Measurements from ENCODE around the gene JAM3.

JAM3 gene

DNA sequence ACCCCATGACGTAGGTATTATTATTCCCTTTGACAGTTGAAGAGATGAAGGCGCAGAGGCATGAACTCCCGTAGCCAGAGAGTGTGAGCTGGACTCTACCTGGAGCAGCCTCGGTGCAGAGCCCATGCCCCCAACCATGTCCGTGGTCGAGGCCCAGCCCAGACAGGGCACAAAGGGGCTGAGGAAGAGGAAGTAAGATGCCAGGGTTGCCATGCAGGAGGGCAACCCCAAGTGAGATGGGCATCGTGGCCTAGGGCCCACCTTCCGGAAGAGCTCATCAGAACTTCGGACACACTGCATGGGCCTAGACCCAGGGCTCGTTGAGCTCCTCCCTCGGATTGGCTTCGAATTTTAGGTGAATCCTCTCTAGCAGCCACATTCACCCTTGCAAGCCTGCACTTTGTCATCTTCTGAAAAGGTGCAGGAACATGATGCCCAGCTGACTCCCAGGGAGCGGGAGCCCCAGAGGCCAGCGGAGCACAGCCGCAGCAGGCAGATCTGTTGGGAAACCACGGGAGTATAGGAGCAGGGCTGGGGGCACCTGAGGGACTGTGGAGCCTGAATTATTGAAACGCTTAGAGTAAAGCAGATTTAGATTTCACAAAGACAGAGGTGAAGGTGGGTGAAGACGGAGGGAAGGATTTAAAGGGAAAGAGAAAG, 29.0 kb upstream of the JAM3 start:
- no peak for DNase-seq (ENCODE audit: low read depth)

DNA sequence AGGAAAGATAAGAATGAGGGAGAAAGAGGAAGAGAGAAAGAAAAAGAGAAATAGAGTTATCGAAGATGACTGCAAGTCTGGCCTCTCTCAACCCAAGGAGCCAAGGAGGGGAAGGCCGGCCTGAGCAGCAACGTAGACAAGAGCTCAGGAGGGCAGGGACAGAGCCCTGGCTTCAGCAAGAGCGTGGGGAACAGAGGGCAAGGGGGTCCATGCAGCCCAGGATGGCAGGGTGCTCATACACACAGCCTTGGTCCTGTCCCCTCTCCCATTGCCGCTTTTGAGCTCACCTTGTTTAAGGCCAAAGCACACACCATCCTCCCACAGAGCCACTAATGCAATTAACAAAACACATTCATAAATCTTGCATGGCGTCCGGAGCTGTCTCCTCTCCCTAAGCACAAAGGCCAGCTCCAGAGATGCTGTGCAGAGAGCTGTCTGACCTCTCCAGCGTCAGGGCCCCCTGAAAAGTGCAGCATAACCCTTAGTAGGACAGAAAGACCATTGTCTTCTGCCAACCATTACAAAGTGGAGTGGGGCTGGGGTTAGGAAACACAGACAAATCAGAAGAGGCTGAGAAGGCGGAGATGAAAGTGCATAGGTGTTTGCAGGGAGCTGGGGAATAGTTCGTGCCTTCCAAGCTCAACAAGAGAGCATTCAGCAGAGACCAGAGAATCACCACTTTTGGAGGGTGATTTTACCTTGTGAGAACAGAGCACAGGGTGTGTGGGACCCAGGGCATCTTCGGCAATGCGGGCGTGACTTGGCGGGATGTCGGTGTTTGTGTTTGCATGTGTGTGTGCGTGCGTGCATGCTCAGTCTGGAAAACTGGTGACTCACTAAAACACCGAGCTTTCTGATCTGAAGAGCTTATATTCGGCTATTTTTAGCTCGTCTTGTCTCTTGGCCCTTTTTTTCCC, 28.2 kb upstream of the JAM3 start:
- no peak for DNase-seq (ENCODE audit: low read depth)

DNA sequence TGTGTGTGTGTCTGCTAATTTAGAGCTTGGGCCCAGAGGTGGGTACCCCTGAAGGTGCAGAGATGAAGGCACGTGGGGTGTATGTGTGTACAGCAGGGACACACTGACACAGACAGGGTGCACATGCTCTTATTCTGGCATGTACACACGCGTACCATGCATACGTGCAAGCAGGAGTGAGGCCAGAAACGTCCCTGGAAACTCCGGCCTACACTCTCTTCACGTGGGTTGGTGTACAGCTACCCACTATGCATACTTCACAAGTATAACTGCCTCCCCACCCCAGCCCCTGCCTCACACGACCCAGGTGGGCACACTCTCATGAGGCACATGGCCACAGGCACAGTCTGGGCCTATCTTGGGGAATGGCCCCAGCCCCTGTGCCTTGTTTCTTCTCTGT, 27.5 kb upstream of the JAM3 start:
- DNase-seq (ENCODE audit: low read depth): no peak

DNA sequence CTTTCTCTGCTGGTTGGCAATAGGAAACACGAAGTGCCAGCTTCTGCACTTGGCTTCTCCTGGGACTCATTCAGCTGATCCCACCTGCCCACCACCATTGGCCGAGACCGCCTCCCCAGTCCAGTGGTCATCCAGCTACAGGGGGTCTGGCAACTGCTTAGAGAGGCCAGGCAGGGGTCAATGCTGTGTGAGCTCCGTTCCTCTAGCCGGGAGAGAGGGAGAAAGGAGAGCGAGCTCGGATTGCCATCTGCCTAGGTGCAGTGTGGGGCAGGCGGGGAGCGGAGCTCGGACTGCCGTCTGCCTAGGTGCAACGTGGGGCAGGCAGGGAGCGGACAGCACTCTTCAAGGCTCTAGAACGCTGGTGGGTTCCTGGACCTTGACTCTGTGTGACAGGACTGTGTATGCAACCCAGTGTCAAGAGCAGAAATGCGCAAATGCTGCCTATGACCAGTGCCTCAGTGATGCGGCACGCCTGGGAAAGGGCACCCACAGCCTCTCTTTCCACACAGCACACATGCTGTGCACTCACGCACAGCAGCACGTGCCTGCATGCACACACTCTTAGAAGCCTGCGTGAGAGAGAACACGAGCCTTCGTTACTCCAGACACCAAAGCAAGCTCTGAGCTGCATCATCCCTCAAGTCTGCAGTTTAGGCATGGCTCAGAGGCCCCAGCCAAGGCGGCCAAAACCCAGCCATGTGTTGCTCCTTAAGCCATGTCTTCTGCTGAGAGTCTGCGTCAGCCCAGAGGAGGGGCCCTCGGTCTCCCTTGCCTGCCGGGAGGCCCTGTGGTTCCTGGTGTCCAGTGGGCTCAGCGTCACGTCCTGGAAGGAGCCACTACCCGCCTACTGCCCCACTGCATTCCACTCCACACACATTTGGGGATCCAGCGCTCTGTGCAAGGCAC, 26.8 kb upstream of the JAM3 start:
- no peak for DNase-seq (ENCODE audit: low read depth)

DNA sequence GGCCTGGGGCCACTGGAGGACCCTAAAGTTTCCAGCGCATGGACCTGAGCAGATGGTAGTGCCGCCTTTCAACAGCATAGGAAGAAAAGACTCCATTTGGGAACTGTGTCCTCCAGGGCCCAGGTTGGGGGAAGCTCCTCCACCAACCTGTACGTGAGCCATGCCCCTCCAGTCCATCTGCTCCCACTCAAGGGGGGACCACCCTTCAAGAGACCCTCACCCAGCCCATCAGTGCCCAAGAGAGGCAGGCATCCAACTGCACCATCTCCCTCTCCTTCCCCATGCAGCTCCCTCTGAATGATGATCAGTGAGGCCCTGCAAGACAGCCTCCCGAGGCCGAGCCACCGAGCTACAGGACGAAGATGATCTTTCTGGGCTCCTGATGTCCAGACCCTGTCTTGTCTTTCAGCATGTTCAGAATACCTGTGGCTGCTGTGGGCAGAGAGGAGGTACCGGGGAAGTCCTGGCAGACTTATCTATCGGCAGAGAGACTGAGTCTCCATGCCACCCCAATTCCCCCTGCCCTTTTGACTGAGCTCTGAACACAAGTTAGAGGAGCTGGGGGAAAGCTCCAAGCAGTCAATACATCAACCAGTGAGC, 25.0 kb upstream of the JAM3 start:
- DNase-seq (ENCODE audit: low read depth): no peak

DNA sequence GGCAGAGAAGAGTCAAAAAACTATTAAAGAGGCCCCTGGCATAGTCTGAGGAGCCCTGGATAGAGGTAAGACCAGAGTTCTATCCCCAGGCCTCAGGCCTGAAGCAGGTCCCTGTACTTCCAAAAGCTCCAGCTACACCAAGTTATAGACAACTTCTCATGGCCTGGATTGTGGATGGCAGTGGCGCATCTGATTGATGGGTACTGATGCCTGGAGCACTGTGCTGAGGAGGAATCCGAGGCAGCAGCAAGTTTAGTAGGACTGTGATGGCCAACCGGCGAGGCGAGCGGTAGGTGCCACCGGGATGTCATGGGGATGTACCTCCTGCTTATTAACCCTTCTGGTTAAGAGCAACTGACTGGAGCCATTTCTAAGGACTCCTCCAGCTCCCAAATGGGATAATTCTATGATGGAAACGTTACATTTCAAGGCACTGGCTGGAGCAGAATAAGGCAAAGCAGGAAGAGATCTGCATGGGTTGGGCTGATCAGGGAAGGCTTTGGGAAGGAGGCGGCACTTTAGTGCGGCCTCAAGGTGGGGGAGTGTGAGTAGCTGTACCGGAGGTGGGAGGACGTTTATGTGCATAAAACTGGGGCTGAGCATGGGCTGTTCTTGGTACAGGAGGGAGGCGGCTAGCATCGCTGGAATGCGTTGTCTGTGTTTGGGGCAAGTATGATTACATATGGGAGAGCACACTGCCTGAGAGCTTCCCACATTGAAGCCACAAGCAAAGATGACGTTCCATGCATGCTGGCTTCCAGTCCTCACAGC, 24.2 kb upstream of the JAM3 start:
- no peak for DNase-seq (ENCODE audit: low read depth)

DNA sequence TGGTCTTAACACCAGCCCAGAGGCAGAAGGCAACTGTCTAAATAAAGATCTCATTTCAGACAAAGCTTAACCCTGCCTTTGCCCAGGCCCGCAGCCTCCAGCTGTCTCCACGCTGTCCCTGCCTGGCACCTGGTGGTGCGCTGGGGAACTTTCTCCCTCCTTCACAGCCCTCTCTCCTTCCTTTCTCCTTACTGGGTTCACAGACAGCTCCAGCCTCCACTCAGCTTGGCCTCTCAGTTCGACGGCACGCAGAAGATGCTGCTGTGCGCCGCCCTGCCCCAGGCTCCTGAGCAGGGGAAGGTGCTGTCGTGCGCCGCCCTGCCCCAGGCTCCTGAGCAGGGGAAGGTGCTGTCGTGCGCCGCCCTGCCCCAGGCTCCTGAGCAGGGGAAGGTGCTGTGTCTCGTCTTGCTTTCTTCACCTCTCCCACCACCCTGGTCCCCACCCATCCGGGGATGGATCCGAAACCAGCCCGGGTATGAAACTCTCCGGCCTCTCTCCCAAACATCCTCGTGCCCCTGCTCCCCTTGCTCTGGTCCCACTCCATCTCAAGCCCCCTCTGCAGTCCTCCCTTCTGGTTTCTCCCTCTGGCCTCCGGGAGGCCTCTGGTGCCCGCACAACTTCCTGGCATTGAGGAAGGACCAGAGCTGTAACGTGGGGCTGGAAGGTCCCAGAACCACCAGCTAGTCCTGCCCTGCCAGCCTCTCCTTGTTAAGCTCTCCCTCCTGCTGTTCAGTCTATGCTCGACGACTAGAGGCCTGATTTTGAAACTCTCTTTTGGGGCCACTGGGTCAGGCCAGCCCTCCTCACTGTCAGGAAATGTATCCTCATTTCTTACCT, 22.9 kb upstream of the JAM3 start:
- no peak for DNase-seq (ENCODE audit: low read depth)

DNA sequence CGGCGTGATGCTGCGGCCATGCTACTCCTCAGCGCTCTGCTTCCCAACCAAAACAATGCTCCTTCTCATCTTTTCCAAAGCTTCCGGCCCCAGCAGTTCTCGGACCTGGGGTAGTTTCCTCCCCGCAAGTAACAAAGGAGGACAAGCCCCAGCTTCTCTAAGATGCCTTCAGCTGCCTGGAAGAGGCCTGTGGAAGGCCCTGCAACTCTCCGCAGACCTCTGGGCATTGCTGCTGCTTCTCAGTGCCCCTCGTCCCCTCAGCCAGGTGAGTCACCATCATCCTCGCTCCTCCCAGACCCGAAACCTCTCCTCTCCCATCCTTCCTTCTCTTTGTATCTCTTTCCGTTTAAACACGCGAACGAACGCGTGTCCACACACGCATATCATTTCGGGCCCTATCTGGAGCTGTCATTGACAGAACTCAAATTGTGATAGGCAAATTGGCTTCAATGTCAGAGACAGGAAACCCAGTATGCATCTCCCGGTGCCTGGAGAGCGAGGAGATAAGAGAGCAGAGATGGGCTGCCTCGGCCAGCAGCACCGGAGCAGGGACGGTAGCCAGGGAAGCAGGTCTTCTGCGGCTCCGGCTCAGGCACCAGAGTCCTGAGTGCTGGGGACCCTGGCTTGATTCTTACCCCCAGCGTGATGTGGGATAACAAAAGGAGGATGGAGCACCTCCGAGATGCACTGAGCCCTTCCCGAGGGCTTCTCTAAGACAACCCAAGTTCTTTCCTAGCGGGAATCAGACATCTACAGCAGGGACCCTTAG, 22.0 kb upstream of the JAM3 start:
- no peak for DNase-seq (ENCODE audit: low read depth)

DNA sequence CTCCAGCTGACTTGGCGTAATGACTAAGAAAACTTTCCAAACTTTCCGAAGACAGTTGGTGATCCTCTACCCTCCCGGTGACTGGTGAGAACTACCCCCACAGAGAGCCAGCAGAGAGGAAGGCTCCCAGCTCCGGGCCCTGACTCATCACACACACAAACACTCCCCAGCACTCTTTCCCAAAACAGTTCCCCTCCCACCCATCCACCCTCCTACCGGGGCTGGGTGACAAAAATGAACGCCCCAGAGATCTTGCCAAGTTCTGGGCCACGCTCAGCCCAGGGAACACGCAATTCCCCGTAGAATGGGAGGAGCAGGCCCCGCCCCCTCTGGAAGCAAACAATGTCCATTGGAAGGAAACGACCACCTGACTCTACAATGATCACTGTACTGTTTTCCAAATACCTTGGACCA, 21.3 kb upstream of the JAM3 start:
- no peak for DNase-seq (ENCODE audit: low read depth)

DNA sequence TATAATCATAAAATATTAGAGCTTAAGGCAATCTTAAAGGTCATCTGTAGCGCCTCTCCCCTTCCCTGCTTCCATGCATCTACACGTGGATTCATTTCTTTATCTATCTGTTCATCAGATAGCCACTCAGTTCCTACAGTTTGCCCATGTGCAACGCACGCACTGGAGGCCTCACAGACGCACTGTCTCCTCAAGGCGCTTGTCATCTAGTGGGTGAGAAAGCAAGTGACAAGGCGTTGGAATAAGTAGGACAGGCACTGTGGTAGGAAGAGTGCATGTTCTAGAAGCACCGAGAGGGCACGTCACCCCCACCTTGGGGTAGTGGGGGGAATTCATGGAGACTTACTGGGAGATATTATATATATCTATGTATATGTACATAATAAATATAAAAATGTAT, 20.8 kb upstream of the JAM3 start:
- no peak for DNase-seq (ENCODE audit: low read depth)

DNA sequence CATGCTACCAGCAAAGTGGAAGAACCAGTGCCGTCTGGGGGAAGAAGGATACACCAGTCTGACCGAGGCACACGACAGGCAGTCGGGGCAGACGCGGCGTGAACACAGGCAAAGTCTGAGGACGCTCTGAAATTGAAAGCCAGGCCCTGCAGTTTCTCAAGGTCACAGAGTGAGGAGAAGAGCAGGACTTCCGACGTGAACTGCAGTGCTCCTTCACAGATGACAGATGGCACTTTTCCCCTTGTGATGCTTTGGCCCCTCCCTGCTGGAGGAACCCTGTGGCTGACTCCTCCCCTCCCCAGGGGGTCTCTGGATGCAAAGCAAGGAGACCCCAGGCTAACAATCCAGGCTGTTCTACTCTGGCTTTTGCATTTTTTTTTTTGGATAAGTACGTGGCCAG, 19.6 kb upstream of the JAM3 start:
- DNase-seq (ENCODE audit: low read depth): no peak

DNA sequence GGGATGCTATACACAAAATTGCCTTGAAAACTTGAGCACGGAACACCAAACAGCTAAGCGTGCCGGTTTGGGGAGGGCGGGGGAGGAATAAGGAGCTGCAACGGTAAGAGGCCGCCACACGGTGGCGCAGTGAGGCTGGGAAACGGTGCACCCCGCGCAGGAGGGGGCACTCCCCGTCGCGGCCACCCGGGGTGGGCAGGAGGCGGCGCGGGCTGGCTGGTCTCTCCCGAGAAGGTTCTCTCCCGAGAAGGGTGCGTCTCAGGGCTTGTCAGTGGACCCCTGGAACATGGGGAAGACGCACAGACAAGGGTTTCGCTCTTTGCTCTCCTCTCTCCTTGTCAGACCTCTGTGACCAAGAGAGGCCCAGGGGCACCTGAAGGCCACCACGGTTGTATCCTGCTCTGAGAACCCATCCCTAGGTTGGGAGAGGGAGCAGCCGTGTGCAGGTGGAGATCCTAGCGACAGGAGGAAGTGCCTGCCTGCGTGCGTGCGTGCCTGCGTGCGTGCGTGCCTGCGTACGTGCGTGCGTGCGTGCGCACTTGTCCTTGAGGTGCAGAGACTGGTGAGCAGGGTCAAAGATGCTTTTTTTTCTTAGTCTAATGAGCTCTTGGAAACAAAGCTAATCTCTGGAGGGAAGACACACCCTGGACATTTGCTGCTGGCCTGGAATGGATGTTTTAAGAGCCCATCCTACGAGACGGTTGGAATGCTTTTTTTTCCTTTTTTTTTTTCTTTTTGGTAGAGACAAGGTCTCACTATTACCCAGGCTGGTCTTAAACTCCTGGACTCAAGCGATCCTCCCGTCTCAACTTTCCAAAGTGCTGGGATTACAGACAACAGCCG, 18.1 kb upstream of the JAM3 start:
- peak; percentile 59 for DNase-seq (ENCODE audit: low read depth)

DNA sequence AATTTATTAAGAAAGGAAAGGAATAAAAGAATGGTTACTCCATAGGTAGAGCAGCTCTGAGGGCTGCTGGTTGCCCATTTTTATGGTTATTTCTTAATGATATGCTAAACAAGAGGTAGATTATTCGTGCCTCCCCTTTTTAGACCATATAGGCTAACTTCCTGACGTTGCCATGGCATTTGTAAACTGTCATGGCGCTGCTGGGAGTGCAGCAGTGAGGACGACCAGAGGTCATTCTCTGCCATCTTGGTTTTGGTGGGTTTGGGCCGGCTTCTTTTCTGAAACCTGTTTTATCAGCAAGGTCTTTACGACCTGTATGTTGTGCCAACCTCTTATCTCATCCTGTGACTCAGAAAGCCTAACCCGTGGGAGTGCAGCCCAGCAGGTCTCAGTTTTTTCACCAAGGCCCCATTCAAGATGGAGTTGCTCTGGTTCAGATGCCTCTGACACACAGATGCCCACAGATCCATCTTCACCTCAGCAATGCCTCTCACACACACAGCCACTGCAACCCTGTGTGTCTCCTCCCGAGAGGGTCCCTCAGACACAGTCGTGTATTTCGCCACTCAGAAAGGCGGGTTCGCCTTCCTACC, 16.4 kb upstream of the JAM3 start:
- no peak for DNase-seq (ENCODE audit: low read depth)

DNA sequence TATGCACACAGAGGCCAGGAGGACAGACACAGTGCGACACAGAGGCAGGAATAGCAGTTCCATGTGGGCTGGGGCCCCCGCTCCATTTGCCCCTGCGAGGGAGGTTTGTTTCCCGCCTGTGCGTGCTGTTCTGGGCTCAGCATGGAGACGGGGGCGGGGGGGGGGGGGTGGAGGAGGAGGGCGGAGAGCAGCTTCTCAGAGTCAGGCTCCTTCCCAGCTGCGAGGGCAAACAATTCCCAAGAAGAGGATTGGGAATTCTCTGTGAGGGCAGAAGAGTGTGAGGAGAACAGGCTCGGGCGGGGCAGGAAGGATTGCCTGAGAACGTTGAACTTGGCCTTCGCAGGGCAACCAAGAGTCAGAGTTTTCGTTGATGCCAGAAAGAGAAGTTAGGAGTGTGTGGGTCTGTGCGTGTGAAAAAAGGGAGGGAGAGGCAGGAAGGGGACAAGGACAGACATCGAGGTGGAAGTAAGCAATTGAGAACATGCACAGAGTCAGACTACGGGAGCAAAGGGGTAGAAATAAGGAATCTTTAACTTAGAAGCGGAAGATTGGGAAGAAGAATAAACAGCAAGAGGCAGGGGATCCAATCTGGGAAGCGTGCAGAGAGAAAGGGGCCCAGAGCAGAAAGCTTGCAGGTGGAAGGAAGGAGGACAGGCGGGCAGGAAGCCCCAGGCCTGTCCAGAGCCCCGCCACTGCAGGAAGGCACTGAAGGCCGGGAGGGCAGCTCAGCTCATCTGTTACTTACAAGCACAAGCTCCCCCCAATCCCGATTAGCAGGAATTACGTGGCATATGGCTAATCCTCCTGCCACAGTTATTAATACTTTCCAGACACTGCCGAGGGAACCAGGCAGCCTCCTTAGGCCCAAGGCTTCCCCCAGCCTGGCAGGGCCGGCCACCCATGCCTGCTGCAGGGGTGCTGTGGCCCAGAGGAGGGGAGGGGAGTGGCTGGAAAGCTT, 15.6 kb upstream of the JAM3 start:
- no peak for DNase-seq (ENCODE audit: low read depth)

DNA sequence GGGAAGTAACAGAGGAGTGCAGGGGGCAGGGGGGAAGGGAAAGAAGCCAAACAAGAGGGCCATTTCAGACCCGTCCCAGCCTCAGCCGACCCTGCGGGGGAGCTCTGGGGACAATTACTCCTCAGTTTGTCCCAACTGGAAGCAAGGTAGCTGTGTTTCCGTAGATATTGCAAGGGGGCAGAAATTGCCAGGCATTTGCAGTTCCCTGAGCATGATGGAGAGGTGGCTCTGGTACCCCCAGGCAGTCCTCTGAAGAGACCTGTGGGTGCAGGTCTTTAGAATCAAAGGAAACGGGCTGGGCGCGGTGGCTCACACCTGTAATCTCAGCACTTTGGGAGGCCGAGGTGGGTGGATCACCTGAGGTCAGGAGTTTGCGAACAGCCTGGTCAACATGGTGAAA, 13.8 kb upstream of the JAM3 start:
- DNase-seq (ENCODE audit: low read depth): no peak

DNA sequence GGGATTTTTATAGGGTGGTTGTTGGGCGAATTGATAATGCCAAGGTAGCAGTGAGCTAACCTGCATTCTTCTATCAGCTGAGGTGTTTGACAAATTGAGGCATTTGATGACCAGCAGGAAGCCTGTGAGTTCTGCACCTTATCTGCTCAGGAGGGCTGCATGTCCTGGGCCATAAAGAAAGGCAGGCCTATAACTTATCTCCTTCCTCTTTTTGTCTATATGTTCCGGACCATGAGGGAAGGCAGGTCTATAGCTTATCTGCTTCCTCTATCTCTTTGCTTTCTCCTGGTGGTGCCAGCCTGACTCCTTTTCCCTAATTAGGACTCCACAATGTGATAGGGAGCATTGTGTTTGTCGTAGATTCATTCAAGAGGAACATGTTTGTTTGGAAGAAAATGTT, 8.6 kb upstream of the JAM3 start:
- no peak for DNase-seq (ENCODE audit: low read depth)
